ENCODE results near the gene HGF.

Gene HGF

GRCh38 chr7:81704595-81704994 is 65.3 kb downstream of the HGF start:
- TF ChIP-seq, protein P1, sequence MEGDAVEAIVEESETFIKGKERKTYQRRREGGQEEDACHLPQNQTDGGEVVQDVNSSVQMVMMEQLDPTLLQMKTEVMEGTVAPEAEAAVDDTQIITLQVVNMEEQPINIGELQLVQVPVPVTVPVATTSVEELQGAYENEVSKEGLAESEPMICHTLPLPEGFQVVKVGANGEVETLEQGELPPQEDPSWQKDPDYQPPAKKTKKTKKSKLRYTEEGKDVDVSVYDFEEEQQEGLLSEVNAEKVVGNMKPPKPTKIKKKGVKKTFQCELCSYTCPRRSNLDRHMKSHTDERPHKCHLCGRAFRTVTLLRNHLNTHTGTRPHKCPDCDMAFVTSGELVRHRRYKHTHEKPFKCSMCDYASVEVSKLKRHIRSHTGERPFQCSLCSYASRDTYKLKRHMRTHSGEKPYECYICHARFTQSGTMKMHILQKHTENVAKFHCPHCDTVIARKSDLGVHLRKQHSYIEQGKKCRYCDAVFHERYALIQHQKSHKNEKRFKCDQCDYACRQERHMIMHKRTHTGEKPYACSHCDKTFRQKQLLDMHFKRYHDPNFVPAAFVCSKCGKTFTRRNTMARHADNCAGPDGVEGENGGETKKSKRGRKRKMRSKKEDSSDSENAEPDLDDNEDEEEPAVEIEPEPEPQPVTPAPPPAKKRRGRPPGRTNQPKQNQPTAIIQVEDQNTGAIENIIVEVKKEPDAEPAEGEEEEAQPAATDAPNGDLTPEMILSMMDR (IDR thresholded peaks at IDR 0.05; ENCODE audit: extremely low read depth, missing control alignments), result no peak
- no peak for DNase-seq (ENCODE audit: low spot score)

- TF ChIP-seq, protein P1 (IDR thresholded peaks at IDR 0.05; ENCODE audit: extremely low read depth, missing control alignments), result no peak
- DNase-seq (ENCODE audit: low spot score), result no peak
Measured at GRCh38 chr7:81698965-81699364, 70.9 kb downstream of the HGF start.

DNA sequence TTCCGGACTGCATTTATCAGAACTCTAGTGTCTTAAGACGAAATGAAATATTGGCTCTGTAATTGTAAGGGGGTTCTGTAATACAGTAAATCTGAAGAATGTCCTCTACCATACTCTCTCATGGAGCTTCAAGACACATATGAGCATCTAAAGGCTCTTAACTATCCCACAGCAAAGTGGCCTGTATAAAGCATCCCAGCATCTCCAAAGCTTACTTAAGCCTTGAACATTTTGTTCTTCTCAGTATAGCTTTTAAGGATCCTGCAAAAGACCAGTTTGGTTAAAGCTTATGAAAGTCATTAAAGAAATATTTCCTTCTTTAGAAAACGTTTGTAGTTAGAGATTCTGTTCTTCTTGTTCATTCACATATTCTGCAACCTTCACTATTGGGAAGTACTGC is 75.1 kb downstream of the HGF start:
- TF ChIP-seq, protein P1 (IDR thresholded peaks at IDR 0.05; ENCODE audit: extremely low read depth, missing control alignments), result no peak
- DNase-seq (ENCODE audit: low spot score), result no peak

DNA sequence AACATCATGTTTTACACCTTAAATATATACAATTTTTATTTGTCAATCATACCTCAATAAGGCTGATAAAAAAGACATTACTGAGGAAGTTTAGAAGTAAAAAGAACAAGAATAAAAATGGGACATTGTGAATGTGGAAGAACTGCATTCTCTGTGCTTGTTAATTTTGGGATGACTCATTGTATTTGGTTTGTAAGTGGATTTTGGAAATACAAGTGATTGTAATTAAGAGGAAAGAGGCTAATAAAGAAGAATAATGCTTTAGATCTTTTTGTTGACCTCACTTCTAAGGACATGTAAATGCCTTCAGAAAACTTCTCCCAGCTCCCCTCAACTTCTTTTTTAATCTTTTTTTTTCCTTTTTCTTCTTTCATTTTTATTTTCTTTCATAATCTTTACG is 76.0 kb downstream of the HGF start:
- DNase-seq (ENCODE audit: low spot score), result no peak
- TF ChIP-seq, protein P1 (IDR thresholded peaks at IDR 0.05; ENCODE audit: extremely low read depth, missing control alignments), result no peak

GRCh38 chr7:81693080-81693479 is 76.8 kb downstream of the HGF start:
- TF ChIP-seq, protein P1 (IDR thresholded peaks at IDR 0.05; ENCODE audit: extremely low read depth, missing control alignments), result no peak
- no peak for DNase-seq (ENCODE audit: low spot score)

GRCh38 chr7:81692146-81692905 is 77.5 kb downstream of the HGF start:
- no peak for DNase-seq (ENCODE audit: low spot score)
- TF ChIP-seq, protein P1 (IDR thresholded peaks at IDR 0.05; ENCODE audit: extremely low read depth, missing control alignments), result no peak

GRCh38 chr7:81691199-81691821 is 78.5 kb downstream of the HGF start:
- DNase-seq (ENCODE audit: low spot score), result no peak

More at GRCh38 chr7:81691199-81691821, 78.5 kb downstream of the HGF start:
- TF ChIP-seq, protein P1 (IDR thresholded peaks at IDR 0.05; ENCODE audit: extremely low read depth, missing control alignments), result no peak

Measured in GM20000 (cell line).